PC-9 (cell line): ENCODE measurements around the gene NRG4. TPM values are rescaled to one million over a fixed set of nuclear protein-coding genes. Genes with fewer than 3 reads are reported as not detected.

ENCODE experiments used
- BruUV-seq: library from RNA; stranded (reverse); fragments of 400-500 nt; replicated peaks from 2 replicates; lab custom pipeline; 2021; lab: Mats Ljungman, UMichigan
- CTCF ChIA-PET: fragments of 300-600 bp; sonication (Branson Sonifier 250); formaldehyde crosslinking; loops from one replicate; lab custom pipeline; 2022; ENCODE audit warnings: antibody characterized with exemption; lab: Charles Lee
- POLR2A ChIA-PET: fragments of 300-600 bp; sonication (Branson Sonifier 250); formaldehyde crosslinking; loops from one replicate; lab custom pipeline; 2022; ENCODE audit warnings: antibody characterized with exemption; ENCODE audit not compliant: unreplicated experiment; lab: Charles Lee
- DNase-seq, 2 experiments: peaks; one replicate each; pipeline versions ENCODE4 v3.0.0 to v3.0.0-alpha.2; 2015 to 2022; ENCODE audit warnings: mixed read lengths in 1 of 2
- H2AFZ ChIP-seq: fragments of 200-600 bp; sonication (generic); 2 replicates; pipeline ENCODE4 v1.8.1; 2017; ENCODE audit warnings: antibody characterized with exemption
- H3F3A ChIP-seq: fragments of 200-600 bp; sonication (generic); 2 replicates; pipeline ENCODE4 v1.8.1; 2017; ENCODE audit warnings: antibody characterized with exemption, mild to moderate bottlenecking, low read depth; ENCODE audit not compliant: insufficient read depth
- H3K27ac ChIP-seq: fragments of 200-600 bp; sonication (generic); 2 replicates; pipeline ENCODE4 v1.6.1; 2016; ENCODE audit warnings: mixed run types
- H3K27me3 ChIP-seq: fragments of 200-600 bp; sonication (generic); 2 replicates; pipeline ENCODE4 v1.6.1; 2016; ENCODE audit warnings: low read depth, mixed run types; ENCODE audit not compliant: insufficient read depth
- H3K36me3 ChIP-seq: fragments of 200-600 bp; sonication (generic); 2 replicates; pipeline ENCODE4 v1.6.1; 2016; ENCODE audit warnings: low read depth, mixed run types
- H3K4me1 ChIP-seq: fragments of 200-600 bp; sonication (generic); replicated peaks from 2 replicates; pipeline ENCODE4 v1.6.1; 2016; ENCODE audit warnings: mixed run types; ENCODE audit not compliant: insufficient read depth
- H3K4me2 ChIP-seq: fragments of 200-600 bp; sonication (generic); 2 replicates; pipeline ENCODE4 v1.6.1; 2017; ENCODE audit warnings: mixed run types
- H3K4me3 ChIP-seq: fragments of 200-600 bp; sonication (generic); 2 replicates; pipeline ENCODE4 v1.6.1; 2016; ENCODE audit warnings: mixed run types
- H3K79me2 ChIP-seq: fragments of 200-600 bp; sonication (generic); 2 replicates; pipeline ENCODE4 v1.6.1; 2017; ENCODE audit warnings: low read depth, mixed run types
- H3K9me2 ChIP-seq: fragments of 200-600 bp; sonication (generic); 2 replicates; pipeline ENCODE4 v1.8.1; 2017; ENCODE audit warnings: mild to moderate bottlenecking; ENCODE audit not compliant: insufficient read depth
- H3K9me3 ChIP-seq: fragments of 200-600 bp; sonication (generic); 2 replicates; pipeline ENCODE4 v1.8.1; 2016; ENCODE audit warnings: low read depth; ENCODE audit not compliant: insufficient read depth
- H4K20me1 ChIP-seq: fragments of 200-600 bp; sonication (generic); 2 replicates; pipeline ENCODE4 v1.8.1; 2017; ENCODE audit not compliant: insufficient read depth
- EZH2 ChIP-seq: fragments of 200-600 bp; sonication (generic); IDR thresholded peaks from 2 replicates; pipeline ENCODE4 v1.8.0; 2017; ENCODE audit warnings: antibody characterized with exemption, low read depth
- intact Hi-C: fragments of 100-400 bp; cut with micrococcal nuclease; formaldehyde crosslinking; loops from one replicate; pipeline ENCODE4 v1.10.0; 2022; ENCODE audit not compliant: unreplicated experiment
- total RNA-seq: library from RNA; stranded (reverse); gene quantifications from 2 replicates; pipeline ENCODE4 v1.2.3, GENCODE V29; 2021
- TF ChIP-seq, protein P1 (sequence below): fragments of 200-600 bp; sonication (generic); conservative IDR thresholded peaks from 2 replicates; pipeline ENCODE4 v1.6.1; 2017; ENCODE audit warnings: mixed run types, antibody characterized with exemption, mild to moderate bottlenecking, moderate library complexity

The NRG4 gene
- total RNA-seq, 1 experiment from 2014 or later: 11.3 TPM

DNA sequence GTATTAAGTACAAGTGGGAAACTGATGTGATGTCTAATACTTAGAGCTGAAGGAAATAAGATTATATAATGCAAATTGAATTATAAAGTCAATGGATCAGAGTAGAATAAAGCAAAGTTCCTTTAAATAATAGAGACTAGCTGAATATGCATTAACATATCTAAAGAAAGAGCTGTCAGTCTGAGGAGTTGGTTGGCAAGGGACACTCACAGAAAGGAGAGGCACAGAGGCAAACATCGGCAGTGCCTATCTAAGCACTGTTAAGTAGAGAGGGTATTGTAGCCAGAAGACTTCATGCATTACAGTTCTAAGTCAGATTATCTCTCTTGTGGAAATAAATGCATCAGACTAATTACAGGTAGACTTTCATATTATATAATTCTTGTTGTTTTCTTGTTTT is 16.6 kb downstream of the NRG4 start:
- Histone ChIP-seq H3K4me2 (no peak overlapping the region), H3K79me2 (no peaks in the 10 kb centered on the region), H3F3A (no peaks in the 10 kb centered on the region), H3K4me3 (no peak overlapping the region), H3K27me3 (no peaks in the 10 kb centered on the region), H3K4me1 (no peaks in the 10 kb centered on the region), H3K9me2 (no peaks in the 10 kb centered on the region), H3K9me3 (no peaks in the 10 kb centered on the region), H3K27ac (no peak overlapping the region), H4K20me1 (no peaks in the 10 kb centered on the region), H3K36me3 (no peaks in the 10 kb centered on the region), H2AFZ (no peak overlapping the region)
- TF ChIP-seq, protein P1, sequence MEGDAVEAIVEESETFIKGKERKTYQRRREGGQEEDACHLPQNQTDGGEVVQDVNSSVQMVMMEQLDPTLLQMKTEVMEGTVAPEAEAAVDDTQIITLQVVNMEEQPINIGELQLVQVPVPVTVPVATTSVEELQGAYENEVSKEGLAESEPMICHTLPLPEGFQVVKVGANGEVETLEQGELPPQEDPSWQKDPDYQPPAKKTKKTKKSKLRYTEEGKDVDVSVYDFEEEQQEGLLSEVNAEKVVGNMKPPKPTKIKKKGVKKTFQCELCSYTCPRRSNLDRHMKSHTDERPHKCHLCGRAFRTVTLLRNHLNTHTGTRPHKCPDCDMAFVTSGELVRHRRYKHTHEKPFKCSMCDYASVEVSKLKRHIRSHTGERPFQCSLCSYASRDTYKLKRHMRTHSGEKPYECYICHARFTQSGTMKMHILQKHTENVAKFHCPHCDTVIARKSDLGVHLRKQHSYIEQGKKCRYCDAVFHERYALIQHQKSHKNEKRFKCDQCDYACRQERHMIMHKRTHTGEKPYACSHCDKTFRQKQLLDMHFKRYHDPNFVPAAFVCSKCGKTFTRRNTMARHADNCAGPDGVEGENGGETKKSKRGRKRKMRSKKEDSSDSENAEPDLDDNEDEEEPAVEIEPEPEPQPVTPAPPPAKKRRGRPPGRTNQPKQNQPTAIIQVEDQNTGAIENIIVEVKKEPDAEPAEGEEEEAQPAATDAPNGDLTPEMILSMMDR: no peak
- TF ChIP-seq EZH2: no peak
- no peak for DNase-seq
- BruUV-seq: no TSS peak
- CTCF ChIA-PET: interaction anchor here (0.5 kb wide), 1 partner anchor 1110 kb away, joined by 11 read pairs; no protein-coding TSS in a partner anchor
- POLR2A ChIA-PET: no interaction called here
- intact Hi-C loops: no loop called here

DNA sequence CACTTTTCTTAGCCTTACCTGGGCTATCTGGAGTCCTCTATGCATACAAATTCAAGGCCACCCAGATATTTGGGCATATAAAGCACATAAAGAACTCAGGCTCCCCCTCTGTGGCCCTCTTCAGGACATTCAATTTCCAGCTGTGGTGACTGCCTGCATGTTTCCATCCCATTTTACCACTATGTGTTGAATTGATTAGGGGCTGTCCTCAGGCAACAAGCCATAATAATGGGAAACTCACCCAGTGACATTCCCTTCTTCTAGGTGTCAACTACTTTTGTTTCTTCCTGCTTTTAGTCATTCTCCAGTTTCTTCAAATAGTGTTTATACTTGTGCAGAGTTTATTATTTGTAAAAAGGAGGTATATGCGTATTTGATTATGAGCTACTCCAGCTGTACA is 18.0 kb downstream of the NRG4 start:
- ChIA-PET POLR2A (no interaction called here), CTCF (no interaction called here)
- no TSS peak for BruUV-seq

DNA sequence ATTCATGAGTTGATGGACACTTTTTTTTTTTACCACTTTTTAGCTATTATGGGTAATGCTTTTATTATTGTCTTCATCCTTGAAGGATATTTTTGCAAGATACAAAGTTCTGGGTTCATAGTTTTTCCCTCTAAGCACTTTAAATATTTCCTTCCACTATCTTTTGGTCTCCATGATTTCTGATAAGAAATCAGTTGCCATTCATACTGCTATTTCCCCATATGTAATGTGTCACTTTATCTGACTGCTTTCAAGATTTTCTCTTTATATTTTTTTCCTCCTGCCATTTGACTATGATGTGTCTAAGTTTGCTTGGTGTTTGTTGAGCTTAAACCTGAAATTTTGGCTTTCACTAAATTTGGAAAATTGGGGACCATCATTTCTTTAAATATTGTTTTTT is 19.3 kb downstream of the NRG4 start:
- no peak for TF ChIP-seq EZH2
- TF ChIP-seq, protein P1: no peak
- CTCF ChIA-PET: interaction anchor here (0.7 kb wide), 1 partner anchor 93 kb away, joined by 11 read pairs; no protein-coding TSS in a partner anchor

More for the DNA sequence above, 18.0 kb downstream of the NRG4 start:
- Histone ChIP-seq H3K36me3 (no peaks in the 10 kb centered on the region), H4K20me1 (no peaks in the 10 kb centered on the region), H3K27me3 (no peaks in the 10 kb centered on the region), H3K4me3 (no peak overlapping the region), H3K9me2 (no peaks in the 10 kb centered on the region), H3K27ac (no peak overlapping the region), H2AFZ (no peak overlapping the region), H3K9me3 (no peaks in the 10 kb centered on the region), H3K79me2 (no peaks in the 10 kb centered on the region), H3F3A (no peaks in the 10 kb centered on the region), H3K4me1 (no peaks in the 10 kb centered on the region), H3K4me2 (no peak overlapping the region)
- intact Hi-C loops: no loop called here
- DNase-seq: no peak
- TF ChIP-seq EZH2: no peak
- TF ChIP-seq, protein P1: no peak

More for the DNA sequence above, 19.3 kb downstream of the NRG4 start:
- no peaks in the 10 kb centered on the region for H3K79me2 ChIP-seq
- no peaks in the 10 kb centered on the region for H3K9me2 ChIP-seq
- no peaks in the 10 kb centered on the region for H3K27me3 ChIP-seq
- no peak overlapping the region for H3K4me3 ChIP-seq
- no peaks in the 10 kb centered on the region for H3F3A ChIP-seq
- no TSS peak for BruUV-seq
- H2AFZ ChIP-seq: no peak overlapping the region
- DNase-seq: no peak
- no peak overlapping the region for H3K4me2 ChIP-seq
- POLR2A ChIA-PET: no interaction called here
- H4K20me1 ChIP-seq: no peaks in the 10 kb centered on the region
- H3K36me3 ChIP-seq: no peaks in the 10 kb centered on the region
- H3K4me1 ChIP-seq: no peaks in the 10 kb centered on the region
- no peaks in the 10 kb centered on the region for H3K9me3 ChIP-seq
- intact Hi-C loops: no loop called here
- no peak overlapping the region for H3K27ac ChIP-seq
